NOMO-1 treated with DMSO at 0.1 percent for 48 hours (cell line): ENCODE data around the gene FAM174B.
"Not testable (repeated sequence)": the region's sequence is repeated elsewhere in the genome, so short reads cannot be mapped to it uniquely, and the experiment has no call there.

Experiments used
- DNase-seq: peaks from one replicate; lab custom pipeline; 2025; ENCODE audit not compliant: unreplicated experiment; lab: John Stamatoyannopoulos, UW

FAM174B gene

DNA sequence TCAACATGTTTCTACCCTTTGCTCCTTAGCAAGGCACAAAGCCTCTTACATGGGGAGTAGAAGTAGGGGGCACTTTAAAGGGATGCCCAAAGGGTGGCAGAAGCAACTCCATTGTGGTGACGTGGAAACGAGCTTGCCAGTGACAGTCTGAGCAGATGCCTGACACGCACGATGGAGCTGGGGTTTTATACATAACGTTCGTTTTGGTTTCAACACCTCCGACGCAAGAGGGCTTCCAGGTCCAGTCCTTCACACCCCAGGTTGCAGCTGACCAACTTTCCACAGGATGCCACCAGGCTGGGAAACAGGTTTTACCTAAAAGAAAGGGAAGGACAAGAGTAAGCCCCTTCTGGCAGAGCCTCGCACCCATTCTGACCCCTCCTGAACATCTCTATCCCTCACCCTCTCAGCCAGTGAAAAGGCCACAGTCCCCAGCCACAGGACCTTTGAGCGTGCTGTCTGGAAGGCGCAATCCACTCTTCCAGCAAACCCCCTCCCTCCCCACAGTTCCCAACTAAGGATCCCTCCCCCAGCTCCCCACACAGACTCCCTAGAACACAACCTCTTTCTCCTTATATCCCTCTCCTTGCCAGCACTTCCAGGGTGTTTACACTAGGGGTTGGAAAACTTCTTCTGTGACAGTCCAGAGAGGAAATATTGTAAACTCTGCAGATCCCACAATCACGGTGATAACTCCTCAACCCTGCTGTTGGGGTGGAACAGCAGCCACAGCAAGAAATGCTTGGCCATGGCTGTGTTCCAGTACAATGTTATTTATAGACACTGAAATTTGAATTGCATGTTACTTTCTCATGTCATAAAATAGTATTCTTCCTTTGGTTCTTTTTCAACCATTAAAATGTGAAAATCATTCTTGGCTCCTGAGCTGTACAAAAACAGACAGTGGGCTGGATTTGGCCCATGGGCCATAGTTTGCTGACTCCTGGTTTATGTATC lies 36.2 kb downstream of the FAM174B start:
- DNase-seq = no peak

DNA sequence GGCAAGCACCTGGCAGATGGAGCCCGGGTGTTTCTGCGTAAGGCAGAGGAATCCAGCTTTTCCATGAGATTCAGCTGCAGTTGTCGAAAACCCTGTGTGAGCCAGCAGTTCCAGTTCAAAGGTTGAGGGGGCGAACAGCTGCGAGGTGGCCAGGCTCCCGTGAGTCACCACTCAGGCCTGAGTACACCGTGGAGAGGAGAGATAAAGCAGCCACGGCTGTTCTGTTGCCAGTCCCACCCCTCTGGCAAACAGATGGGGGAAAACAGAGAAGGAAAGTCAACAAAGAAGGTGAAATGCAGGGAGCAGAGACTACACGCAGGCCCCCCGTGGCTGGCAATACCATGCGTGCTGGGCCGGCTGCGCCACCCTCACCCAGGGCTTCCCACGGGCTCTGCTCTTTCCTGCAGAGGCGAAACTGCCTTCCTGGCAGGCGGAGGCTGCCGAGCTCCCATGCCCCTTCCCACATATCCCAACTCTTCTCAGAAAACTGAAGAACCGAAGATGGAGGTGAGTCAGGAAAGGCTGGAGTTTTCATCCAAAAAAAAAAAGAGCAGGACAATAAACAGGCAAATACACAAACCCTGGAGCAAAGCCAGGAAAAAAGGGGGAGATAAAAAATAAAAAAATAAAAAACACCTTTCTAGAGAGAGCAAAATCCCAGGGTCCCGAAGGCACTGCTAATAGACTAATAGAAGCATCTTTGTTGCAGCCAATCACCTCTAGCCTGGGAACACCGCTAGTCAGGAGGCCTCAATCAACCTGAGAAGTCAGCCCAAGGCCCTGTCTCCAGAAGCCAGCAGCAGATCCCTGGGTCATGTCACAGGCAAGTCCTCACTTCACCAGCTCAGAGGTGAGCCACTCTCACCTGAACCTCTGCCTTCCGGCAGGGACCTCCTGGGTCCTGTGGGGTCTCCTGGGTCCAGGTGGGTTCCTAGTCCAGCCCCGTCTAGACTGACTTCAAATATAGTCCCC lies 37.7 kb downstream of the FAM174B start:
- no peak for DNase-seq

DNA sequence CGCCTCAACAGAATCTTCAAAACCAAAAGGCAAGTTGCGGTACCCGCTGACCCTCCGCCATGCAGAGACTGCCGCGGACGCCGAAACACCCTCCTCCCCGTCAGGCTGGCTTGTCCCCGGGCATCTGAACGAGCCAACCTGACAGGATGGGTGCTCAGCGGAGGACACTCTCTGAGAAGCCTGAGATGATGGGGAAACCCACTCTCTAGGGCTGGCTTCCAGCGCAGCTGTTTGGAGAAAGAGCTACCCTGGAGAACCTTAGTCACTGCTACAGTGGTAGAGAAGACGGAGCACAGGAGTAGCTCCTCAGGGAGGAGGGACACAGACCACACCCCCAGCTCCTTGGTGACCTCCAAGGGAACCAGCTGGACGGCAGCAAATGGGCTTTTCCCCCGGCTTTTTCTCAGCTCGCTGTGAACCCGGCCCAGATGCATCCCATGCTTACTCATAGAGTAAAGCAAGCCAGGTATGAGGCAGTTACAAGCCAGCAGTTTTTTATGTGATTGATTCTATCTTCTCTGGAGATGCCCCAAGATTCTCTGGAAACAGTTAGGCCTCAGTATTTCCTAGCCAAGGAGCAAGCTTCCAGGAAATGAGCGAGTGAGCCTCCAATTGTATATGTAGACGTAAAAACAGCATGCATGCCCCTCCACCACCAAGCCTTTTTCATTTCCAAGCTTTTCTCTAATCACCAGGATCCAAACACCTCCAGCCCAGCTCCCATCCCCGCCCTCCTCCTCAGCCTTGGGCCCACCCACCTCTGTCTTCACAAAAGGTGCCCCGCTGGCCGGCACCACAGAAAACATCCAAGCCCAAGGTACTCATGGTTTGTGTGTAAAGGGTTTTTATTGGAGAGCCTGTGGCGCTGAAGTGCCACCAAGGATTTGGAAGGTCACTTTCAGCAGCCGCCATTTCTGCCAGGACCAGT lies 38.7 kb downstream of the FAM174B start:
- DNase-seq = no peak

DNA sequence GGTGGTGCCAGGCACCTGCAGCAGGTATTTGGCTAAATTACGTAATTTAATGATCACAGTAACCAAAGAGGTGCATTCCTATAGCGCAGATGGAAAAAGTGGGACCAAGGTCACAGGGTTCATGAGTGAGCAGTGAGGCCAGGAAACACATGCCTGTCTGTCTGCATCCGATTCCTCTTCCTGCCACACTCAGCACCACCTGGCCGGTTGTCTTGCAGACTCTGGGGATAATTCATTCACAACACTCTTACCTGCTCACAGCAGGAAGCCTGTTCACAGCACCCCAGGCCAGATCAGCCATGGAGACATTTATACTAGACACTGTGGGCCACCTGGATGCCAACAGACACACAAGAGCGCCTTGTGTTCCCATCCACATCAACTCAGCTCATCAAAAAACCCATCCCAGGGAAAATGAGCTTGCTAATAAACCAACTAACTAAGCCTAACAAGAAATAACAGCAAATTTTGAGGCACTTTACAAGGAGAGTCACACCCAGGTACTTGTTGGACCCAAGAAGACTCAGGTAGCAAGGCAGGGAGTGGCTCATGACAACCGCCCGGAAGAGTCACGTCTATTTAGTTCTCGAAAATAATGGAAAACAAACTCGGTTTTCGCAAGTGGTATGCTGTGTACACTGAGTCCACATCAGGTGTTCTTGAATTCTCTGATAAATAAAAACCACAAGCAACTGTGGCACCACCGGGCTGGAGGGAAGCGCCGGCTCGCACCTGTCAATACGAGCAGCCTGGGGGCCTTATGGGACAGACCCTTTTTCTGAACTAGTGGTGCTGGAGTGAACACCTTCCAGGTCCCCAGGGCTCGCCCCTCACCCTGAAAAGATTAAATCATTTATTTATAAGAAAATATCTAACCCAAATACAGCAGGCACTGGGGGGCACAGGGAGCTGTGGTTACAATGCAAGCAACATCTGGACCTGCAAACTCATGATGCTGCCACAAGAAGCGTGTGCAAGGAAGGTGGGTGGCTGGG lies 40.5 kb downstream of the FAM174B start:
- DNase-seq = no peak

- DNase-seq = no peak
These were observed 41.3 kb downstream of the FAM174B start for GRCh38 chr15:92614301-92614700.

GRCh38 chr15:92613841-92614240 lies 41.7 kb downstream of the FAM174B start:
- no peak for DNase-seq

- DNase-seq = no peak
These were observed 42.7 kb downstream of the FAM174B start for GRCh38 chr15:92612891-92613290.

DNA sequence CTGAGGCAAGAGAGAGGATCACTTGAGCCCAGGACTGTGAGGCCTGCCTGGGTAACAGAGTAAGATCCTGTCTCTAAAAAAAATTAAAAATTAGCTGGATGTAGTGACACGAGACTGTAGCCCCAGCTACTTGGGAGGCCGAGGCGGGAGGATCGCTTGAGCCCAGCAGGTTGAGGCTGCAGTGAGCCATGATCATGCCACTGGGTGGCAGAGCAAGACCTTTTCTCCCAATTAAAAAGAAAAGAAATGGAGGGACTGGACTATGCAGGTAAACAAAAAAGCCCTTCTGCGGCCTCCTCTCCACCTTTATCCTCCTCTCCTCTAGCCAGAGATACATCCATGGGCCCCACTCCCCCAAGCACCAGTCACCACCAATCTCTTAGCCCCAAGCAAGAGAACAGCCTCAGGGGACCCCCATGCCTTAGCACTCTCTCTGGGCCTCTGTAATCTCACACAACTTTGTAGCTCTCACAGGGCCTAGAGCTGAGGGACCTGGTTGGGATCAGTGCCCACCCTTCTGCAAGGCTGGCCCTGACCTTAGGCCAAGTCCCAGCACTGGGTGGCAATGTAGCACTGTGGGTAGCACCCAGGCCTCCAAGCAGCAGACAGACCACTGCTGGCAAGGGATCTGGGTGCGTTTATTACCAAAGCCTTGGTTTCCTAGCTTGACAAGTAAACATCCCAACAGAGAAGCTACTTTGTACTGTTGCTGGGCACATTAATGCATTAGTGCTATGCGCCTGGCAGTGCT lies 43.4 kb downstream of the FAM174B start:
- DNase-seq = no peak

DNA sequence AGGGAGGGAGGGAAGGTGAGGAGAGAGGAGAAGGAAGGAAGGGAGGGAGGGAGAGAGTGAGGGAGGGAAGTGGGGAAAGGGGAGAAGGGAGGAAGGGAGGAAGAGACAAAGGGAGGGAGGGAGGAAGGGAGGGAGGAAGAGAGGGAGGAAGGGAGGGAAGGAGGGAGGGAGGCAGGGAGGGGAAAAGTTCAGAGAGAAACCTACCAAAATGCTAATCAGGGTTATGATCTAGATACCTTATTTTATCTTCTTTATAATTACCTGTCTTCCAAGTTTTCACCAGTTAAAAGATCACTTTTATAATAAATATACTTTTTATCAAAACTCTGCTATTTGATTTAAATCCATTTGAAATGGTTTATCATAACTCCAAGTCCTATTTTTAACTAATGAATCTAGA lies 44.4 kb downstream of the FAM174B start:
- no peak for DNase-seq

GRCh38 chr15:92610101-92610520 lies 45.5 kb downstream of the FAM174B start:
- no peak for DNase-seq

DNA sequence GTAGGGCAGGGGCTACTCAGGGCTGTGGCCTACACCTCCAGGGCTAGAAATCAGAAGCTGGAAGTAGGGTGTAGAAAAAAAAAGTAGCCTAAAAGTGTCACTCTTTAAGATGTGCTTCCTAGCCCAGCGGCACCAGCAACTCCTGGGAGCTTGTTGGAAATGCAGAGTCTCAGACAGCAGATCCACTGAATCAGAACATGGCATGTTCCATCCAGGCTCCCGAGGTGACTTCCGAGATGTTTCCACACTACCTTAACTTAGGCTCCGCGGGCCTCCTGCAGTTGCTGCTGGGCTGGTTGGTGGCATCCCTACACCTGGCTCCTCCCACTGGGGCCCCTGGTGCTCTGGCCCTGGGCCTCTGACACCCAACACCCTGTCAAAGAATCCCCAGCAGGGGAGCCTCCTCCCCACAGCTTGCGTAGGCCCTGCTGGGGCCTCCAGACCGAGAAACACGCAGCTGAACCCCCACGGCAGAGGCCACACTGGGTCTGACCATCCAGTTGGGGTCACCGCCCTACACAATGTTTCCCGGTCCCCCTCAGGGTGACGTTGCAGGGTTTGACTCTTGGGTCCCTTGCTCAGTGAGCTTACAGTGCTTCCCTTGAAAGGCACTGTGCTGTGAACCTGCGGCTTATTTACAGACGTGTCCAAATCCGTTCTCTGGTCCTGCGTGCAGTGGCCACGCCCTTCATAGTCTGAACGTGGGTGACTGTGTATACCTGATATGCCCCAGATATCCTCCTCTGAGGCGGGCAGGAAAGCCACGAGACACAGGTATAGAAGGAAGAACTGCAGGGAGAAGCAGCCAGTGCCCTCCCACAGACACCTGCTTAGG lies 46.5 kb downstream of the FAM174B start:
- no peak for DNase-seq

GRCh38 chr15:92606836-92607150 lies 48.8 kb downstream of the FAM174B start:
- not testable (repeated sequence) for DNase-seq

DNA sequence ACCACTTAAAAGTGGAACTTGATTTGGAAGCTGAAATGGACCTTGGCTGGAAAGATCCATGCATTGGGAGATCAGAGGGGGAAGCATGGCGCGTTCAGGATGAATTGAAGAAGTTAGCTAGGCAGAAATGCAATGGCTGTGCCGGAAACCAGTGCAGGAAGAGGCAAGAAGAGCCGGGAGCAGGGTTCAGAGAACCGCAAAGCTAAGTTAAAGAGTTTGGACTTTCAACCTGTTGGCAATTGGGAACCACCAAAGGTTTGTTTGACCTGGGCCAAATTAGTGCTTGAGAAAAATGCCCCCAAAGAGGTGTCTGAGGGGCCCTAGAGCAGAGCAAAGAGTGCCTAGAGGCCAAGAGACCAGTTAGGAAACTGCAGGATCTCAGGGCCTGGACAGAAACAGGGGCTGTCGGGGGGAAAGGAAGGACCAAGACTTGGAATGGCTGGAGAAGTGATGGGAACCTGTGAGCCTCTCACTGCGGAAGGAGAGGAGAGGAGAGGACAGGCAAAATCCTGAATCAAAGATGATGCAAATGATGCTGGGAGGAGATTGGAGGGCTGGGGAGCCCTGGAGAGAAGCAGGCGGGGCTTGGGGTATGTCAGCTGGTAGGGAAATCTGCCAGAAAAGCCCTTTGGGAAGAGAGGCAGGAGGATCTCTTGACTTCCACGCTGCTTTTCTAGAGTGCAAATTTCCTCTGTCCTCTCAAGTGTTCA lies 49.3 kb downstream of the FAM174B start:
- DNase-seq = no peak

DNA sequence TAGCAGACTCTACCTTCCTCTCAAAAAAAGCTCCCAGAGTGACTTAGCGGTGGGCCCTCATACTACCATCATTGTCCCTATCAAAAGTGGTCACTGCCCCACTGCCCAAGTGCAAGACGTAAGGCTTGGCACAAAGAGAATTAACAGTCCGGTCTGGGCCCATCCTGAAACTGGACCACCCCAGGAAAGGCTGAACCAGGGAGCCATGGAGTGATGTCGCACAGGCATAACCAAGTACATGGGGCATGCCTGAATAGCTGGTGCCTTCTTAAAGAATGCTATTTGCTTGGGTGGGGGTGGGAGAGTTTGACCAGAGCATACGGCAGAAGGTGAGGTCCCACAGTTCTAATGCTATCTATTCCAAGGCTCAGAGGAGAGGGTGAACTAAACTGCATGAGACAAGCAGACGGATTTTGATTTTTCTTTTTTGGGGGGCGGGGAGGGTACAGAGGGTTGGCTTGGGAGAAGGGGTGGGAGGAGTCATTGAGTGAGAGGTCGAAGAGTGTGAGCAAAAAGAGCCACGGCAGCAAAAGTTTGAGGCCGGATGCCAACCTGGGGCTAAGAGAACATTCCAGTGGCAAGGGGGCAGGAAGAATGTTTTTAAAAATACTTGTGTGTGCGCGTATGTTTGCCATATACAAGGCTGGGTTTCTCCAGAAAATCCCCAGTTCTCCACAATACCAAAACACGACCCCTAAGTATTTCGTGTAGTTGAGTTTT lies 50.2 kb downstream of the FAM174B start:
- DNase-seq = no peak

GRCh38 chr15:92603743-92604470 lies 51.7 kb downstream of the FAM174B start:
- DNase-seq = no peak

DNA sequence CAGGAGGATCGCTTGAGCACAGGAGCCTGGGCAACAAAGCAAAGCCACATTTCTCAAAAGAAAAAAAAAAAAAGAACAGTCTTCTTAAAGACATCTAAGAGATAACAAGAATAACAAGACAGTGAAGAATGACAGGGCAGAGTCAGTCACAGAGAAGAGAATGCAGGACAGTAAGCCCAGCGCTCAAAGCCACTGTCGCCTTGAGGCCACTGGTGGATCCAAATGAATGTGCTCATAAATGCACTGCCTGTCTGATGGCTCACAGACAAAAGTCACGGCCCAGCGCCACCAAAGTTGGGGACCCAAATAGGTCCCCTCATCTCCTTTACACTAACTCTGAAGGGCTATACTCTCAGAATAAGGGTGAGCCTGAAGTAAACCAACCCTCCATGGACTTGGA lies 52.3 kb downstream of the FAM174B start:
- DNase-seq = no peak
